ENCODE results near the gene HAGHL. TPM values are rescaled to one million over a fixed set of nuclear protein-coding genes. Genes with fewer than 3 reads are reported as not detected.

HAGHL gene
- total RNA-seq, 2 donors from 2014 or later, result 22.2 to 24.5 TPM

DNA sequence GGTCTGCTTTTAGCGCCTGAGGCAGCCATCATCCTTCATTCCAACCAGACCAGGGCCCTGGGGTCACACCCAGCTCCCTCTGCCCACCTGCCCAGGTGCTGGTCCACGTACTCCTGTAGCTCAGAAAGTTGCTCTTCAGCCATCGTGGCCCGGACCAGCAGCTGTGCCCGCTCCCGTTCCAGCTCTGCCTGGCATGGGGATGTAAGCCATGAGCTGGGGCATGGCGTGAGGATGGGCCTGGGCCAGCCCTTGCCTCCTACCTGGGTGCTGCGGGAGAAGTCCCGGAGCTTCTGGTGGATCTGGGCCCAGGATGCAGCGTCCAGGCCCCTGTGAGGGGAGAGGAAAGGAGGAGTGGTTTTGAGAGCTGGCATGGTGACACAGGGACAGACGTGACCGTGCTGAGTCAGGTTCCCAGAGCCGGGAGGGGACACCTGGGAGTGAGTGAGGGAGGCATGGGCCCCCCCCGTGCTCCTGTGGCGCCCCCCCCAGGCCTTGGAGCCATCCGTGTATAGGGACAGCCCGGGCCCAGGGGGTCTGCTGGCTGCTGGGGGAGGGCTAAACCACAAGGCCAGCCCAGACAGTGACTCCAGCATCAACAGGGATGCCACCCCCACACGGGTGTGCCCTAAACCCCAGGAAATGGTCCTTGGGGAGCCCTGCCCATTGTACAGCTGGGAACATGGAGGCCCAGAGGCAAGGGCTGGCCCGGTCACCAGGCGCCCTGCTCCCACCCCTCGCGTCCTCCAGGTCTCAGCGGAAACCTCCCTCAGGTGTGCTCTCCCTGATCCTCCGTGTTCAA lies 3.9 kb upstream of the HAGHL start:
- no peaks in the 10 kb centered on the region for H3K9me3 Mint-ChIP-seq

DNA sequence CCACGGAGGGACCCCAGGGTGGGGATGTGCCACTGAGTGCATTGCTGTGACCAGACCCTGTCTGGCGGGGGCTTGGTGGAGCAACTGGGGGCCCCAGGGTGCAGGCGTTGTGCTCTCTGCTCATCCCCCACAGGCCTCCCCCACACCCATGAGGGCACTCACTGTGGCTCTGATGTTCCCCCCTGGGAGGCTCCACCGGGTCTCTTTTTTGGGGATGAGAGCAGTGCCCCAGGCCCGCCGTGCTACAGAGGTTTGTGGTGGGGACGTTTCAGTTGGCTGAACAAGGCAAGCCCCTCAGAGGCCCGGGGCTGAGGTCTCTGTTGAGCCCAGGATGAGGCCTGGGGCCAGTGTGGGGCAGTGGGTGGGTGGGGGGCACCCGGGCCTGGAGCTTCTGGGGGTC lies 3.2 kb upstream of the HAGHL start:
- Mint-ChIP-seq H3K9me3 (no peaks in the 10 kb centered on the region), H3K36me3 (no peaks in the 10 kb centered on the region), H3K27ac (no peak overlapping the region)
- no peak for ATAC-seq
- no peak for DNase-seq (ENCODE audit: low spot score in 2 of 2)

More for the DNA sequence above, 3.9 kb upstream of the HAGHL start:
- Mint-ChIP-seq H3K36me3 (no peaks in the 10 kb centered on the region), H3K27ac (no peak overlapping the region)
- DNase-seq (ENCODE audit: low spot score in 2 of 2), result no peak
- no peak for ATAC-seq

DNA sequence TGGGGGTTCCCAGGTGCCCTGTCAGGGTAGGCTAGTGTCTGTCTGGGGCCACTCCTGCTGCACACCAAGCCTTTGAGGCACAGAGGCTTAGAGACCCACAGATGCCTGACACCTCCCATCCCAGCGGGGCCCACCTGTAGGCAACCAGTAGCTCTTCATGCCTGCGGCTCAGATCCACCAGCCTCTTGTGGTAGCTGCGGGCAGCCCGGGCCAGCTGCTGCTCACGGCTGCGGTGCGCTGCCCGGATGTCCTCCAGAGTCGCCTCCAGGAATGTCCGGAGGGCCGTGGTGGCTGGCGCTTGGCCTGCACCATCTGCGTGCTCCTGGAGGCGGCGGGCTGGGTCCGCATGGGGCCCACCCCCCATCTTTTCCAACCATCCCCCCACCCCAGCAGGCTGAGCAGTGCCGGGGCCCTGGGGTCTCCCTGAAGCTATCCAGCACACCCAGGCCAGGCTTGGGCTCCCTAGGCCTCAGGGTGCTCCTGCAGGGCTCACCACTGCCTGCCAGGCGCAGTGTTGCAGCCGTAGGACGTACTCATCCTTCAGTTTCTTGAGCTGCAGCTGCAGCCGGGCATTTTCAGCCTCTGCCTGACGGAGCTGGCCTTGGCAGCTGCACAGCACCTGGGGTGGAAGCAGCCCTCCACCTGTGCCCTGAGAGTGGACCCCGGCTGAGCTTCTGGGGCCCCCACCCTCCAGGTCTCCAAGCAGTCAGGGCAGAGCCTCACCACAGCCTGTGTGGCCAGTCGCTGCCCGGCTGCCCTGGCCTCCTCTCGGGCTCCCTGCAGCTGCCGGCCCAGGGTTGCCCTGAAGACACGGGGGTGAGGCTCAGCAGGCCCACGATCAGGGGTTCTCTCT lies 2.5 kb upstream of the HAGHL start:
- H3K27ac Mint-ChIP-seq, result no peak overlapping the region
- ATAC-seq (no peak), DNase-seq (ENCODE audit: low spot score in 2 of 2) (no peak)
- H3K36me3 Mint-ChIP-seq, result no peaks in the 10 kb centered on the region
- no peaks in the 10 kb centered on the region for H3K9me3 Mint-ChIP-seq

DNA sequence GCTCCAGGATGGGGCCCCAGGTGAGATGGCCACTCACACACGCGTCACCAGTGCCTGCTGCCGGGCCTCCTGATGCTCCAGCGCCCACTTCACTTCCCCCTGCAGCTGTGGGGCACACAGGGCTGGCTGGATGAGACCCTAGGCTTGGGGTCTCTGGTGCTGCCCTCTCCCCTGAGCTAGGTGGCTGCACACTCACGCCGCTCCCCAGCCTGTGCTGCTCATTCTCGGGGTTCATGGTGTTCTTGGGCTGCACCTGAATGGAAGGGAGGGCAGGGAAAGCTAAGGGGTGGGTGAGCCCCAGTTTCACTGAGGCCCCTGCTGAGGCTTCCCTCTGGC lies 1.9 kb upstream of the HAGHL start:
- no peaks in the 10 kb centered on the region for H3K36me3 Mint-ChIP-seq
- H3K9me3 Mint-ChIP-seq, result no peaks in the 10 kb centered on the region
- no peak overlapping the region for H3K27ac Mint-ChIP-seq
- no peak for ATAC-seq
- DNase-seq (ENCODE audit: low spot score in 2 of 2), result no peak

DNA sequence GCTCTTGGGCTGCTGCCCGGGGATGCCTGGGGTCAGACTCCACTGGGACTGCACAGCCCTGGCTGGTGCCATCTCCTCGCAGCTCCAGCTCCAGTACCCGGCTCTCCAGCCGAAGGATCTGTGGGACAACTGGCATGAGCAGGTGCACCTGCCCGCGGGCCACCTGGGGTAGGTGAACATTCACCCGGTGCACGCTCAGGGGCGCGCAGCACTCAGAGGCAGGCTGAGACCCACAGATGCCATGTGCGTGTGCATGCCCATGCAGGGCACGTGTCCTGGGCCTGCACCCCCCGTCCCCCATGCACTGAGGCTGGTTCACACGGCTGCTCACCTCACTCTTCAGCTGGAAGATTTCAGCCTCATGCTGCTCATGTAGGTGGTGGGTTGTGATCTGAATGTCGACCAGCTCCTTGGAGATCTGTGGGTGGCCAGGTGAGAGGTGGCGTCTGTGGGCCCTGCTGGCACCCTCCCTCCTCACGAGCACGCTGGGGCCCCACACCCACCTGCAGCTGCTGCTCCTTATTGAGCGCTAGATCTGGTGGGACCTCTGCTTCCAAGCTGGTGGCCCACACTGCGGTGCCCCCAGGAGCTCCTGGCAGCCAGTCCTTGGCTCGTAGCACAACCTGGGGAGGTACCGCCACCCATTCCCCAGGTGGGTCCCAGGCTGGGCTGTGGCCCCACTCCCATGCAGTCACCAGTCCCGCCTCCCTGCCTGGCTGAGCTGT lies 1.3 kb upstream of the HAGHL start:
- no peak overlapping the region for H3K27ac Mint-ChIP-seq
- ATAC-seq, result no peak
- no peaks in the 10 kb centered on the region for H3K36me3 Mint-ChIP-seq
- DNase-seq (ENCODE audit: low spot score in 2 of 2), result no peak
- H3K9me3 Mint-ChIP-seq, result no peaks in the 10 kb centered on the region

DNA sequence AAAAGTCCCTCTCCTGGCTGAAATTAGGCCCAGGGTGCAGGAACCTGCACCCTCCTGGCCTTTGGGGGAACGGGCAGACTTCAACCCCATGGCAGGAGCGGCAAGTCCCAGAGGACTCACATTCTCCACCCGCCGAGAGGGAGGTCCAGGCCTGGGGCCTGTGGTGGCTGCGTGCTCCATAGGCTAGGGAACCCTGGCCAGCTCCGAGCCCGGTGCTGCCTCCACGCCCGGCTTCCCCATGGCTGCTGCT lies 793 bp upstream of the HAGHL start:
- H3K27ac Mint-ChIP-seq, result peak overlapping the region in 1 of 2 donors; percentile 49
- H3K9me3 Mint-ChIP-seq, result no peaks in the 10 kb centered on the region
- no peaks in the 10 kb centered on the region for H3K36me3 Mint-ChIP-seq
- DNase-seq (ENCODE audit: low spot score in 2 of 2) (no peak), ATAC-seq (no peak)

DNA sequence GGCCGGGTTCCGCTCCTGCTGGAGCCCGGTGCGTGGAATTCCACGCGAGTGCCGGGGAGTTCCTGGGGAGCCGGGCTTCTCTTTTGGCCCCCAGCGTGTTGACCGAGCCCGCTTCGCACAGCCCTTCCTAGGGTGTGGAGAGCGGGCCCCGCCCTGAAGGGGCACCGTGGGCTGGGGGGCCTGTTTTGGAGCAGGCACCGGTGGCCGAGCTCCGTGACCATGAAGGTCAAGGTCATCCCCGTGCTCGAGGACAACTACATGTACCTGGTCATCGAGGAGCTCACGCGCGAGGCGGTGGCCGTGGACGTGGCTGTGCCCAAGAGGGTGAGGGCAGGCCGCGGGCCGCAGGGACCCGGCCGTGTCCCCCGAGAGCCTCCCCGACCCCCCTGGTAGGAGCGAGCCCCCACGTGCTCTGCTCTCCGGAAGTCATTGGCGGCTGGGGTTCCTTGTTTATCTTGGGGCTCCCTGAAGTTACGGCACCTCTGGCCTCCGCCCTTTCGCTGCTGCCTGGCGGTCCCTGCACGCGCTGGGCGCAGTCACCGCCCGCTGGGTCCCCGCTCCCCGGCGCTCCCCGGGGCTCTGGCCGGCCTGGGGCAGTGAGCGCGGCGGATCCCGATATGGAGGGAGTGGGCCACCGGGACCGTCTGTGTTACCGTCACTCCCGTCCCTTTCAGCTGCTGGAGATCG lies 528 bp downstream of the HAGHL start:
- DNase-seq (ENCODE audit: low spot score in 2 of 2), result no peak

DNA sequence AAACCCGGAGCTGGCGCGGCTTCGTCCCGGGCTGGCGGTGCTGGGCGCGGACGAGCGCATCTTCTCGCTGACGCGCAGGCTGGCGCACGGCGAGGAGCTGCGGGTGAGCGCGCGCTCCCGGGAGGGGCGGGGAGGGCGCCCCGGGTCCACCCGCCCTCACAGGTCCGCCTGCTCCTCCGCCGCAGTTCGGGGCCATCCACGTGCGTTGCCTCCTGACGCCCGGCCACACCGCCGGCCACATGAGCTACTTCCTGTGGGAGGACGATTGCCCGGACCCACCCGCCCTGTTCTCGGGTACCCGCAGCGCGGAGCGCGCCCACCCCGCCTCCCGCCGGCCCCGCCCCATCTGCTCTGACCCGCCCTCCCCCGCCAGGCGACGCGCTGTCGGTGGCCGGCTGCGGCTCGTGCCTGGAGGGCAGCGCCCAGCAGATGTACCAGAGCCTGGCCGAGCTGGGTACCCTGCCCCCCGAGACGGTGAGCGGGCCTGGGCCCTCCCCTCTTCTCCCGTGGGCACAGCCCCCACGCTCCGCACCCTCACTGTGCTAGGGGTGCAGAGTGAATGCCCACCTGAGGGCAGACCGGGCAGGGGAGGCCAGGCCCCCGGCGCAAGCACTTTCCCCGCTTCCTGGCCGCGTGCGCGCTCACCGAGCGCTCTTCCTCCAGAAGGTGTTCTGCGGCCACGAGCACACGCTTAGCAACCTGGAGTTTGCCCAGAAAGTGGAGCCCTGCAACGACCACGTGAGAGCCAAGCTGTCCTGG lies 1.4 kb downstream of the HAGHL start:
- ATAC-seq (peak; percentile 56 to 69), DNase-seq (ENCODE audit: low spot score in 2 of 2) (peak; percentile 64 to 78)
- Mint-ChIP-seq H3K9me3 (no peaks in the 10 kb centered on the region), H3K36me3 (no peaks in the 10 kb centered on the region), H3K27ac (no peak overlapping the region)

More for the DNA sequence above, 528 bp downstream of the HAGHL start:
- no peak overlapping the region for H3K27ac Mint-ChIP-seq
- H3K9me3 Mint-ChIP-seq, result no peaks in the 10 kb centered on the region
- peak; percentile 22 to 24 for ATAC-seq
- H3K36me3 Mint-ChIP-seq, result no peaks in the 10 kb centered on the region

DNA sequence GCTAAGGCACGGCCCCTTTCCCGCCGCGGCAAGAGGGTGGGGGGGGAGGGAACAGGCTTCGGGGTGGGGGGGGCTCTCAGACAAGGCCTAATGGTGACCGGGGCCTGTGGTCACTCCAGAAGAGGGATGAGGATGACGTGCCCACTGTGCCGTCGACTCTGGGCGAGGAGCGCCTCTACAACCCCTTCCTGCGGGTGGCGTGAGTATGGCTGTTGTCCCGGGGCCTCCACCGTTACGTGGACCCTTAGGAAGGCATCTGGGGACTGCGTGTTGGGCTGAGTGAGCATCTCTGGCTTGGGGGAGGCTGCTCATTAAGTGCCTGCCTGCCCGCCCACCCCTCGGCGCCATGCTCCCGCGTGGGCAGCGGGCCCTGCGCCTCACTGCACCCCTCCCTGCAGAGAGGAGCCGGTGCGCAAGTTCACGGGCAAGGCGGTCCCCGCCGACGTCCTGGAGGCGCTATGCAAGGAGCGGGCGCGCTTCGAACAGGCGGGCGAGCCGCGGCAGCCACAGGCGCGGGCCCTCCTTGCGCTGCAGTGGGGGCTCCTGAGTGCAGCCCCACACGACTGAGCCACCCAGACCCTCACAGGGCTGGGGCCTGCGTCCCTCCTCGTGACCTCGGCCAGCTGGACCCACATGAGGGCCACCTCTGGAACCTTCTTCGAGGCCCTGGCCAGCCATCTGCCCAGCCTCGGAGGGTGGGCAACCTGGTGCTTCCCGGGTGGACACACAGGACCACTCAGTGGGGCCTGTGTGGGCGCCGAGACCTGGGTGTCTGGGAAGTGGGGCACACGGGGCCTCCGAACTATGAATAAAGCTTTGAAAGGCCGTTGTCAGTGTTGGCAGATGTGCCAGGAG lies 2.2 kb downstream of the HAGHL start:
- H3K36me3 Mint-ChIP-seq, result no peaks in the 10 kb centered on the region
- DNase-seq (ENCODE audit: low spot score in 2 of 2) (no peak), ATAC-seq (no peak)
- H3K9me3 Mint-ChIP-seq, result no peaks in the 10 kb centered on the region
- H3K27ac Mint-ChIP-seq, result no peak overlapping the region

DNA sequence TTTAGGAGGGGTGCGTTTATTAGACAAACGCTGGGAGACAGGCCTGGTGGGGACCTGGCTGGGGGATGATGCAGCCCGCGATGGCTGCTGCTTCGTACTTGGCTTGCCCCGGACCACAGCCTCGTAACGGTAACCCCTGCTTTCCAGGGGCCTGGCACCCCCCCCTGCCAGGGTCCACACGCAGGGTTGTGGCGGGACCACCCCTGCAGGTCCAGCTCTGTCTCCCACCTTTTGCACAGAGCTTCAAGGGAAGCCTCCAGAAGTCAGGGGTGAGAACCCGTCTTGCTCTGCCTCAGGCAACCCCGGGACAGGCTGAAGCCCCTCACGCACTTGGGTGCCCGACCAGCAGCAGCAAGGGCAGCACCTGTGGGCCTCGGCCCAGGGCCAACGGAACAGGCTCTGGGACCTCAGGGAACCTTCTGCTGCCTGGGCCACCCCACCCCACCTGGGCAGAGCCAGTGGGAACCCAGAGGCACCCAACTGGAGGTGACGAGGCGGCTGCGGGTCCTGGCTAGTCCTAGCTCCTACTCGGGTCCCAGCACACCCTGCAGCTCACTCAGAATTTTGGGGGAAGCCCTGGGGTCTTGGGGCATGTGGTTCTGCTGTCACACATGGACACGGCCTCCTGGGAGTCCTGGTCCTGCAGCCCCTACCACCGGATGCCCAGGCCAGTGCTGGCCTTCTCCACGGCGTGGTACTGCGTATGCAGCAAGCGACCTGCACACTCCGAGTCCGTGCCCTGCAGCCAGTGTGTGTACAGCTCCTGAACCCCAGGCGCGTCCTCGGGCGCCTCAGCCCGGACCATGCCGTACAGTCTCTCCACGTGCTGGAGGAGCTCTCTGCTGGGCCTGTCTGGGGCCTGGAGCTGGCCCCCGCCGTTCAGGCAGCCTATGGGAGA lies 3.1 kb downstream of the HAGHL start:
- Mint-ChIP-seq H3K9me3 (no peaks in the 10 kb centered on the region), H3K27ac (no peak overlapping the region), H3K36me3 (no peaks in the 10 kb centered on the region)
- ATAC-seq (no peak), DNase-seq (ENCODE audit: low spot score in 2 of 2) (peak in 1 of 2 donors; percentile 8)

DNA sequence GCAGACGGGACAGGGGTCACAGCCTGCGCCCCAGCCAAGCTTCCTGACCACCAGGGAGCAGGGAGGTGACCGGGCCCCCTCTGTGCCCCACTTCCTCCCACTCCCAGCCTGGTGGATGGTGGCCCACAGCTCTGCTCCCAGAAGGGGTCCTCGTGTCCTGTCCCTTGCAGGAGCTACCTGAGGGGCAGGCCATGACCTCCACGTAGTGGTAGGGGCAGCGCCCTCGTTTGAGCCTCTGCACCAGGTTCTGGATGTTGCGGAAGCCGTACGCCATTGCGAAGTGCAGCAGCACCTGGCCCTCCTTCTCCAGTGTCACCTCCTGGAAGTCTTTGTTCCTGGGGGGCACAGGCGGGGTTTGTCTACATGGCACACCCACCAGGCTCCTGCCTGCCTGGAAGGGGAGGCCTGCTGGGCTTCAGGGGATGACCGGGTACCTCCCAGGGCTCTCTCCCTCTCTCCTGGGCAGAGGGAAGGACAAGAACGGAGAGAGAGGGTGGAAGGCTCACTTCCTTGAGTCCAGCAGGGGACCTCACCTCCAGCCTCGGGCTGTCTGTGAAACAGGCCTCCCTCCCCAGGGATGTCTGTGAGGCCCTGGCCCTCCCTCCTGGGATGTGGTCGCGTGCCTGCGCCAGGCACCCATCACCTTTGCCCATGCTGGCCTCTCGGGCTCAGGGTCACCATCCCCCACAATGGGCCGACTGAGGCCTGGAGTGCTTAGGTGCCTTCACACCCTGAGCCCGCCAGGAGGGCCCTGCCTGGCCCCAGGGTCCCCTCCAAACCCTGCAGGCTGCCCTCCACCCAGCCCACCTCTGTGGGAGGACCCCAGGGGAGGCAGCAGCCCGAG lies 4.0 kb downstream of the HAGHL start:
- ATAC-seq, result no peak
- no peak for DNase-seq (ENCODE audit: low spot score in 2 of 2)
- no peaks in the 10 kb centered on the region for H3K9me3 Mint-ChIP-seq
- peaks cover 5 to 6% of the 10 kb centered on the region in 2 donors for H3K36me3 Mint-ChIP-seq
- H3K27ac Mint-ChIP-seq, result no peak overlapping the region

DNA sequence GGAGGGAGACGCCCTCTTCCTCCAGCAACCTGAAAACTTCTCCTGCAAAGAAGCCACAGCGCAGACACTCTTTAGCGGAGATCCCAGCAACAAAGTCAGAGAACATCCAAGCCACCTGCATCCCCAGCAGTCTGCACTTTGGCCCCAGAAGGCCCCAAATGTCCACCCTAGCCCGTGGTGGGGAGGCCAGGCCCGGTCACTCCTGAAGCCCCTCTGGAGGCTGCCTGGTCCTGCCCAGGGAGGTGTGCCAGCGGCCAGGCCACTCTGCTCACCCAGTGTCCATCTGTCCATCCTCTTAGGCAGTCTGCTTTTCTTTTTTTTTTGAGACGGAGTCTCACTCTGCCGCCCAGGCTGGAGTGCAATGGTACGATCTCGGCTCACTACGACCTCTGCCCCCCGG lies 5.4 kb downstream of the HAGHL start:
- Mint-ChIP-seq H3K9me3 (no peaks in the 10 kb centered on the region), H3K36me3 (peaks cover 6 to 13% of the 10 kb centered on the region in 2 donors), H3K27ac (no peak overlapping the region)
- no peak for ATAC-seq
- no peak for DNase-seq (ENCODE audit: low spot score in 2 of 2)

DNA sequence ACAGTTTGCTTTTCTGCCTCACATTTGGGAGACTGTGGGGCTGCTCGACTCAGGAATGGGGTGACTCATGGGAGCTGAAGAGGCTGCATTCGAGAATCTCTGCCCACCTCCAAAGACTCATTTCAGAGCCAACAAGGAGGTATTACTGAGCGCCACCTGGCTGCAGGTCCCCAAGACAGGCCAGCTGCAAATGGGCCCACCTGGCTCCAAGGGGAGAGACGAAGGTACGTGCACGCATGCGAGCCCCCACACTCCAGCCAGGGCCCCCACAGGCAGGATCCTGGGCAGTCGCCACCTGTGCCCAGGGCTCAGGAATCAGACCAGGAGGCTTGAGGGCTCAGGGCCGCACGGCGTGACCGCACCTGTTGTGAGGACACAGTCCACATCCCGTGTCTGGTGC lies 6.0 kb downstream of the HAGHL start:
- DNase-seq (ENCODE audit: low spot score in 2 of 2) (no peak), ATAC-seq (no peak)
- Mint-ChIP-seq H3K9me3 (no peaks in the 10 kb centered on the region), H3K36me3 (peaks cover 10 to 19% of the 10 kb centered on the region in 2 donors), H3K27ac (no peak overlapping the region)

Data from activated naive CD4-positive, alpha-beta T cell treated with anti-CD3 and anti-CD28 coated beads, Interleukin-2, amount 50 U/mL, for 72 hours (primary cell).